LNCAP (cell line): ENCODE results near the gene COQ8A.

Source experiments
- CTCF ChIP-seq: fragments of 450-650 bp; IDR thresholded peaks from 2 replicates; pipeline ENCODE4 v1.5.1; 2017; ENCODE audit warnings: mild to moderate bottlenecking

The COQ8A gene

GRCh38 chr1:226993814-226994585 lies 53.9 kb downstream of the COQ8A start:
- TF ChIP-seq CTCF = no peak

- TF ChIP-seq CTCF = no peak
These were observed 54.7 kb downstream of the COQ8A start for GRCh38 chr1:226994586-226995364.

GRCh38 chr1:226995365-226996332 lies 55.6 kb downstream of the COQ8A start:
- no peak for TF ChIP-seq CTCF

GRCh38 chr1:227002531-227003049 lies 62.5 kb downstream of the COQ8A start:
- no peak for TF ChIP-seq CTCF

GRCh38 chr1:227003165-227003564 lies 63.1 kb downstream of the COQ8A start:
- TF ChIP-seq CTCF = no peak

- TF ChIP-seq CTCF = no peak
These were observed 64.7 kb downstream of the COQ8A start for GRCh38 chr1:227004796-227005195.
